Loucy (cell line): ENCODE results near the gene SIAH1.

Experiments used
- H2AFZ ChIP-seq: fragments of 200-600 bp; sonication (generic); 2 replicates; pipeline ENCODE4 v1.6.0; 2016; ENCODE audit warnings: antibody characterized with exemption, mild to moderate bottlenecking, low read length, moderate library complexity
- H3F3A ChIP-seq: fragments of 200-600 bp; 2 replicates; pipeline ENCODE4 v1.6.0; 2016; ENCODE audit warnings: antibody characterized with exemption, low read depth, mild to moderate bottlenecking
- H3K27me3 ChIP-seq: fragments of 200-600 bp; sonication (generic); 2 replicates; pipeline ENCODE4 v1.6.1; 2014; ENCODE audit warnings: low read length, mild to moderate bottlenecking; ENCODE audit not compliant: insufficient read depth, poor library complexity, severe bottlenecking
- H3K36me3 ChIP-seq: fragments of 200-600 bp; sonication (generic); 2 replicates; pipeline ENCODE4 v1.6.1; 2016; ENCODE audit warnings: low read length; ENCODE audit not compliant: insufficient read depth
- H3K4me1 ChIP-seq: fragments of 200-600 bp; sonication (generic); 2 replicates; pipeline ENCODE4 v1.5.1; 2014; ENCODE audit warnings: low read length, mild to moderate bottlenecking; ENCODE audit not compliant: insufficient read depth, poor library complexity, severe bottlenecking
- H3K4me2 ChIP-seq: fragments of 200-600 bp; sonication (generic); 2 replicates; pipeline ENCODE4 v1.6.0; 2014; ENCODE audit warnings: antibody characterized with exemption, low read length, low read depth, mild to moderate bottlenecking; ENCODE audit not compliant: poor library complexity, severe bottlenecking
- H3K4me3 ChIP-seq: fragments of 200-600 bp; sonication (generic); 2 replicates; pipeline ENCODE4 v1.5.1; 2014; ENCODE audit warnings: low read length, mild to moderate bottlenecking, mixed read lengths; ENCODE audit not compliant: poor library complexity, severe bottlenecking
- H3K79me2 ChIP-seq: fragments of 200-600 bp; sonication (generic); 2 replicates; pipeline ENCODE4 v1.6.1; 2014; ENCODE audit warnings: low read length; ENCODE audit not compliant: insufficient read depth
- H3K9ac ChIP-seq: fragments of 200-600 bp; sonication (generic); 2 replicates; pipeline ENCODE4 v1.6.0; 2014; ENCODE audit warnings: mild to moderate bottlenecking, low read depth, low read length, moderate library complexity; ENCODE audit not compliant: poor library complexity, severe bottlenecking
- H3K9me2 ChIP-seq: fragments of 200-600 bp; sonication (generic); replicated peaks from 2 replicates; pipeline ENCODE4 v1.6.1; 2016; ENCODE audit warnings: low read depth, low read length, mixed read lengths
- H3K9me3 ChIP-seq: fragments of 200-600 bp; sonication (generic); 2 replicates; pipeline ENCODE4 v1.6.1; 2014; ENCODE audit warnings: mild to moderate bottlenecking, antibody characterized with exemption, low read length, low read depth; ENCODE audit not compliant: insufficient read depth
- H4K20me1 ChIP-seq: fragments of 200-600 bp; sonication (generic); 2 replicates; pipeline ENCODE4 v1.6.0; 2014; ENCODE audit warnings: antibody characterized with exemption, low read length, mild to moderate bottlenecking; ENCODE audit not compliant: insufficient read depth, poor library complexity, severe bottlenecking
- EZH2phosphoT487 ChIP-seq: fragments of 200-600 bp; IDR thresholded peaks from 2 replicates; pipeline ENCODE4 v1.6.1; 2018; ENCODE audit warnings: antibody characterized with exemption, mild to moderate bottlenecking, moderate library complexity, borderline replicate concordance
- TF ChIP-seq, protein P1 (sequence below): fragments of 200-600 bp; sonication (generic); conservative IDR thresholded peaks from 2 replicates; pipeline ENCODE4 v1.5.1; 2014; ENCODE audit warnings: mild to moderate bottlenecking, antibody characterized with exemption, low read length

The SIAH1 gene

DNA sequence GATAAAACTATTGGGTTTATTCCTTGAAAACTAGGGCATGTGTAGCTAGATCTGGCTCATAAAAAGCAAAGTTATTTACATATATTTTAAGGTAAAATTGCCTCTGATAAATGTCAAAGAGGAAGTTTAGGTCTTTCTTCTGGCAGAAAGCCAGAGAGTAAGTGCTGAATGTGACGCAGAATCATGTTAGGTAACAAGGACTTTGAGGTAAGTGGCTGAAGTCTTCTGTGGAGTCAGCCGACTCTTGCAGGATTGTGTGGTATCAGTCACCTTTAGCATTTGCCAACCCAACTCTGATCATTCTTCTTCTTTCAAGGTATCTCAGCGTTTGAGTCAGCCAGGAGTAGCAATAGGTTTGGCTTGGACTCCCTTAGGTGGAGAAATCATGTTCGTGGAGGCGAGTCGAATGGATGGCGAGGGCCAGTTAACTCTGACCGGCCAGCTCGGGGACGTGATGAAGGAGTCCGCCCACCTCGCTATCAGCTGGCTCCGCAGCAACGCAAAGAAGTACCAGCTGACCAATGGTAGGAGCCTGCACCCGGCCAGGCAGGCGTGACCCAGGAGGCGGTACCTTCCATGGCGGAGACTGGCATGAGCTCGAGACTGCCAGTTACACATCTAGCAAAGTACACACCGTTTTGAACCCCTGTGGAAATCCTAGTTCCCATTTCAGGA is 37.9 kb downstream of the SIAH1 start:
- no peaks in the 10 kb centered on the region for H3K9me3 ChIP-seq
- H3K4me3 ChIP-seq, result no peak overlapping the region
- H3K9me2 ChIP-seq, result no peaks in the 10 kb centered on the region
- no peaks in the 10 kb centered on the region for H3F3A ChIP-seq
- TF ChIP-seq EZH2phosphoT487, result no peak
- TF ChIP-seq, protein P1, sequence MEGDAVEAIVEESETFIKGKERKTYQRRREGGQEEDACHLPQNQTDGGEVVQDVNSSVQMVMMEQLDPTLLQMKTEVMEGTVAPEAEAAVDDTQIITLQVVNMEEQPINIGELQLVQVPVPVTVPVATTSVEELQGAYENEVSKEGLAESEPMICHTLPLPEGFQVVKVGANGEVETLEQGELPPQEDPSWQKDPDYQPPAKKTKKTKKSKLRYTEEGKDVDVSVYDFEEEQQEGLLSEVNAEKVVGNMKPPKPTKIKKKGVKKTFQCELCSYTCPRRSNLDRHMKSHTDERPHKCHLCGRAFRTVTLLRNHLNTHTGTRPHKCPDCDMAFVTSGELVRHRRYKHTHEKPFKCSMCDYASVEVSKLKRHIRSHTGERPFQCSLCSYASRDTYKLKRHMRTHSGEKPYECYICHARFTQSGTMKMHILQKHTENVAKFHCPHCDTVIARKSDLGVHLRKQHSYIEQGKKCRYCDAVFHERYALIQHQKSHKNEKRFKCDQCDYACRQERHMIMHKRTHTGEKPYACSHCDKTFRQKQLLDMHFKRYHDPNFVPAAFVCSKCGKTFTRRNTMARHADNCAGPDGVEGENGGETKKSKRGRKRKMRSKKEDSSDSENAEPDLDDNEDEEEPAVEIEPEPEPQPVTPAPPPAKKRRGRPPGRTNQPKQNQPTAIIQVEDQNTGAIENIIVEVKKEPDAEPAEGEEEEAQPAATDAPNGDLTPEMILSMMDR, result no peak
- H4K20me1 ChIP-seq, result peaks cover 6% of the 10 kb centered on the region
- peaks cover 72% of the 10 kb centered on the region; the same call in 1 of the 2 replicates for H3K36me3 ChIP-seq
- H3K4me1 ChIP-seq, result no peaks in the 10 kb centered on the region
- H3K9ac ChIP-seq, result no peak overlapping the region
- H3K4me2 ChIP-seq, result no peak overlapping the region
- peaks cover 7% of the 10 kb centered on the region; the same call in 1 of the 2 replicates for H3K79me2 ChIP-seq
- no peak overlapping the region for H2AFZ ChIP-seq
- no peaks in the 10 kb centered on the region for H3K27me3 ChIP-seq

DNA sequence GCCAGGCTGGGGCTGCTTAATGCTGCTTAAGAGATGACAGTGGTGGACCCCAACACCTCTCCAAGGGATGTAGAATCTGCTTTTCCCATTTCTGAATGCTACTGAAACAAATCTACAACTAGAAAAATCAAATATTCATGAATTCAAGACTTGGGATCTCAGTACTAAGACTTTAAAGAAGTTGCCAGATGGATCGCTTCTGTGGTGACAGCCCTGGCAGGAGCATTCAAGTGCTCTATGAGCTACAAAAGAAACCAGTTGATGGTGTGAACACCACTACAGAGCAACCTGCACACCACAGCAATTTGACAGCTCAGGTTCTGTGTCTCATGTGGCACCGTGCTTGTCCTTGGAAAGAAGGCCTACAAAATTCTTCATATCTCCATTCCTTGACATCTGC is 42.6 kb downstream of the SIAH1 start:
- no peak for TF ChIP-seq EZH2phosphoT487
- TF ChIP-seq, protein P1, result no peak
- Histone ChIP-seq H3K79me2 (no peaks in the 10 kb centered on the region), H3F3A (no peaks in the 10 kb centered on the region), H3K4me3 (no peak overlapping the region), H3K9me3 (no peaks in the 10 kb centered on the region), H3K9me2 (no peaks in the 10 kb centered on the region), H3K9ac (no peak overlapping the region), H3K4me2 (no peak overlapping the region), H3K4me1 (no peaks in the 10 kb centered on the region), H3K36me3 (peaks cover 55% of the 10 kb centered on the region; the same call in 1 of the 2 replicates), H3K27me3 (no peaks in the 10 kb centered on the region), H2AFZ (no peak overlapping the region), H4K20me1 (no peaks in the 10 kb centered on the region)

DNA sequence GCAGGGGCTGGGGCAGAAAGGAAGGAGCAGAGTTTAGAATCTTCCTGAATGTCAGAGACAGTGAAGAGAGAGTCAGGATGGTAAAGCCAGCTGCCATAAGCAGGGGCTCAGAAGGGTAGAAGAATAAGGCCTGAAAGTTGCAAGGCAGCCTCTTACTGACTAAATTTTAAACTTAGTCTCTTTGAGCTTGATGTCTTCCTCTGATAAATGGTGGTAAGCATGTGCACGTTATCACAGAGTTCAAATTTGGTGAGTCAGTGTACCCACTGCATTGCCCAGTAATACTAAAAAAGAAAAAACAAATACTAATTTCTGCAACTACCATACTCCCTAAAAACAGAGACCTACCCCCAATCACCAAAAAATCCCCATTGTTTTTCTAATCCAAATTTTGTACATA is 45.2 kb downstream of the SIAH1 start:
- Histone ChIP-seq H2AFZ (no peak overlapping the region), H3K4me2 (no peak overlapping the region), H3K79me2 (no peaks in the 10 kb centered on the region), H3K9ac (no peak overlapping the region), H3K36me3 (peaks cover 60% of the 10 kb centered on the region; the same call in 1 of the 2 replicates), H3K27me3 (no peaks in the 10 kb centered on the region), H3F3A (no peaks in the 10 kb centered on the region), H3K9me2 (no peaks in the 10 kb centered on the region), H3K4me1 (no peaks in the 10 kb centered on the region), H3K9me3 (no peaks in the 10 kb centered on the region), H3K4me3 (no peak overlapping the region), H4K20me1 (no peaks in the 10 kb centered on the region)
- TF ChIP-seq, protein P1, result no peak
- no peak for TF ChIP-seq EZH2phosphoT487
